Activated naive CD4-positive, alpha-beta T cell treated with anti-CD3 and anti-CD28 coated beads for 36 hours (primary cell): ENCODE measurements around the gene TMEM184A. TPM values are rescaled to one million over a fixed set of nuclear protein-coding genes. Genes with fewer than 3 reads are reported as not detected.

Experiments used
- CTCF ChIA-PET: fragments of 350-600 bp; sonication (Branson Sonifier 250); formaldehyde crosslinking; loops from one replicate; lab custom pipeline; 2021; ENCODE audit warnings: antibody characterized with exemption; lab: Charles Lee
- DNase-seq: peaks from one replicate; pipeline ENCODE4 v3.0.0-alpha.2; 2020
- H3K27ac Mint-ChIP-seq: one replicate; pipeline ENCODE4 v1.8.0; 2021; ENCODE audit warnings: mild to moderate bottlenecking, mixed read lengths
- H3K27me3 Mint-ChIP-seq: one replicate; pipeline ENCODE4 v1.8.0; 2021; ENCODE audit warnings: low read depth, mixed read lengths
- H3K36me3 Mint-ChIP-seq: one replicate; pipeline ENCODE4 v1.8.0; 2021; ENCODE audit warnings: low read depth, mixed read lengths
- H3K4me1 Mint-ChIP-seq: one replicate; pipeline ENCODE4 v1.8.0; 2021; ENCODE audit warnings: low read depth, mixed read lengths
- H3K4me3 Mint-ChIP-seq: one replicate; pipeline ENCODE4 v1.8.0; 2021; ENCODE audit warnings: mild to moderate bottlenecking, moderate library complexity, mixed read lengths
- H3K9me3 Mint-ChIP-seq: one replicate; pipeline ENCODE4 v1.8.0; 2021; ENCODE audit warnings: mixed read lengths
- intact Hi-C: fragments of 100-400 bp; cut with micrococcal nuclease; formaldehyde crosslinking; loops from one replicate; pipeline ENCODE4 v1.15.1; 2023
- total RNA-seq, 2 experiments: library from RNA; stranded (reverse); gene quantifications; one replicate each; pipeline ENCODE4 v1.2.3, GENCODE V29; 2021

TMEM184A gene
- total RNA-seq, 2 experiments from 2014 or later, result 0.36 TPM; not detected in 1

DNA sequence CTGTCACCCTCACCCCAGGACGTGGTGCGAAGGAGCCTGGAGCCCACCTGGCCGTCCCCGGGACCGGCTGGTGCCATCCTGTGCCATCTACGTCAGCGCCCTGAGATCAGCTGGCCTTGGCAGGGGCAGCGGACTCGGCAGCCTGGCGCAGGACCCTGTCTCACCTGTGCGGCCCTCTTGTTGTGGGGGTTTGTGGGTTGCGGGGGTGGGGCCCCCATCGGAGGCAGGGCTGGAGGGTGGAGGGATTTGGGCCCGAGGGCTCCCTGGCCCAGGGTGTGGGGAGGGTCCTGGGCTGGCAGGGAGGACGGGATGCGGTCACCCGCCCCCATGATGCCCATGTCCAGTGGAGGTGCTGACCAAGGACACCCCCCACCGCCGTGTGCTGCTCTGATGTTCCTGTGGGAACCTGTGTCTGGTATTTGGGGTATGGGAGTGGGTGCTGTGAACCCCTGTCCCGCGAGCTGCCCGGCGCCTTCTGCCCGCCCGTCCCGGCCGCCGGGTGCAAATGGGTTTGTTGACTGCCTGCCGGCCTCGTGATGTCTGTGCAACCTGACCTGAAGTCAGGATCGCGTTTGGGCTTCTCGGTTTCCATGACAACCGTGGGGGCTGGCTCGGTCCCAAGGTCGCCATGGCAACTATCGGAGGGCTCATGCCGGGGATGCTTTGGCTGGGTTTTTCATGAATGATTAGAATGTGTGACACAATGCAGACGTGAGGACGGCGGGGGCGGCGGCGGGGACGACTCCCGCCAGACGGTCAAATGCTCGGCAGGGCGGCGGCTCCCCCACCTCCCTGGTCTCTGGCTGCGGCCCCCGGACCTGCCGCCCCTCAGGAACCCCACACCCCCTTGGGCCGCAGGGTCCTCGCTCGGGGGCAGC is 18.2 kb downstream of the TMEM184A start:
- H3K27me3 Mint-ChIP-seq, result no peaks in the 10 kb centered on the region
- CTCF ChIA-PET, result no interaction called here
- no peak for DNase-seq
- H3K4me3 Mint-ChIP-seq, result no peak overlapping the region
- peaks cover 2% of the 10 kb centered on the region for H3K36me3 Mint-ChIP-seq
- peaks cover 12% of the 10 kb centered on the region for H3K4me1 Mint-ChIP-seq
- intact Hi-C loops, result no loop called here
- H3K9me3 Mint-ChIP-seq, result no peaks in the 10 kb centered on the region
- no peak overlapping the region for H3K27ac Mint-ChIP-seq

GRCh38 chr7:1536743-1537534 is 19.1 kb downstream of the TMEM184A start:
- peaks cover 2% of the 10 kb centered on the region for H3K36me3 Mint-ChIP-seq
- no peaks in the 10 kb centered on the region for H3K27me3 Mint-ChIP-seq
- no peaks in the 10 kb centered on the region for H3K9me3 Mint-ChIP-seq
- intact Hi-C loops, result no loop called here
- H3K4me3 Mint-ChIP-seq, result no peak overlapping the region
- H3K4me1 Mint-ChIP-seq, result peaks cover 18% of the 10 kb centered on the region
- CTCF ChIA-PET, result interaction anchor here (0.6 kb wide), 1 partner anchor 448 kb away, joined by 3 read pairs; no protein-coding TSS in a partner anchor
- DNase-seq, result no peak
- H3K27ac Mint-ChIP-seq, result no peak overlapping the region

- Mint-ChIP-seq H3K27ac (no peak overlapping the region), H3K36me3 (peaks cover 2% of the 10 kb centered on the region), H3K4me3 (no peak overlapping the region), H3K9me3 (no peaks in the 10 kb centered on the region), H3K27me3 (no peaks in the 10 kb centered on the region), H3K4me1 (peaks cover 19% of the 10 kb centered on the region)
- CTCF ChIA-PET, result interaction anchor here (0.6 kb wide), 1 partner anchor 447 kb away, joined by 3 read pairs; no protein-coding TSS in a partner anchor
- DNase-seq, result no peak
- intact Hi-C loops, result no loop called here
Observed at GRCh38 chr7:1536455-1536742, 19.6 kb downstream of the TMEM184A start.

DNA sequence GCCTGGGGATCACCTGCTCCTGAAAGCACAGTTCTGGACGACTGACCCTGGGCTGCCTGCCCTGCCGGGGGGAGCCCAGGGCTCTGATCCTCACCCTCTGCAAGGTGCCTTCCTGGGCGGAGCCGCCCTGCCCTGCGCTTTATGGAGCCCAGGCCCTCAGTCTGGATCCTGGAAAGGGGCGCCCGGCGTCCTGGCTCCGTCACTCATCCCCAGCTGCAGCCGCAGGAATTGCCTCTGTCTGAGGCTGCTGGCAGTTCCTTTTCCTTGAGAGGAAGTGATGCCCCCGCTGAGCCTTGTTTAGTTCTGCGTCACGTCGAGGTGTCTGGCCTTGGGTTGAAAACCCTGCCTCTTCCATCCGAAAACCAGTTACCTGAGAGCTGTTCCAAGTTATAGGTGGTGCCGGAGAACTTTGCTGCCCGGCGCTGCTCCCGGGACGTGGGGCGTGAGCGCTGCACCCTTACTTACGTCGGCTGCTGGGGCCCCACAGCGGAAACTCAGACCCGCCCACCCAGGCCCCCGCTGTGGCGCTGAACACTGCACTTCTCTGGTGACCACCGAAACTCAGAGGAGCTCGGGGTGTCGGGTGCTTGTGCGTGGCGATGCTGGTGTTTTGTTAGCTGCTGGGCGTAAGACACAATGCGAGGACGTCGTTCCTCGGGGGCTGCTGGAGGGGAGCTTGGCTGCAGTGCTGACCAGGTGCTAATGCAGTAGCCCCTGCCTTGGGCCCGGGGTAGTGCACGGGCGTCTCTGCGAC is 20.1 kb downstream of the TMEM184A start:
- Mint-ChIP-seq H3K27ac (no peak overlapping the region), H3K9me3 (no peaks in the 10 kb centered on the region), H3K27me3 (no peaks in the 10 kb centered on the region), H3K4me3 (no peak overlapping the region), H3K4me1 (peaks cover 19% of the 10 kb centered on the region), H3K36me3 (peaks cover 2% of the 10 kb centered on the region)
- DNase-seq, result no peak
- intact Hi-C loops, result no loop called here
- CTCF ChIA-PET, result interaction anchor here (0.6 to 0.7 kb wide), 2 partner anchors 241 to 447 kb away, joined by 3 to 4 read pairs; no protein-coding TSS in a partner anchor

DNA sequence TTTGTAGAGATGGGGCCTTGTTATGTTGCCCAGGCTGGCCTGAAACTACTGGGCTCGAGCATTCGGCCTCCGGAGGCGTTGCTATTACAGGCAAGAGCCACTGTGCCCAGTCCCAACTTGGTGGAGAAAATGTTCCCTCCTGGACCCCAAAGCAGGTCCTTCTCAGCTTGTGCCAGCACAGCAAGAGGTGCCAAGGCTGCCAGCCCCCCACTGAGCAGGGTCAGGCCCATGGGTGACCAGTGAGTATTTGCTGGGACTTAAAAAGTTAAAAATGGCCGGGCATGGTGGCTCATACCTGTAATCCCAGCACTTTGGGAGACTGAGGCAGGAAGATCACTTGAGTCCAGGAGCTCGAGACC is 20.9 kb downstream of the TMEM184A start:
- H3K4me1 Mint-ChIP-seq, result peaks cover 19% of the 10 kb centered on the region
- no peaks in the 10 kb centered on the region for H3K9me3 Mint-ChIP-seq
- H3K36me3 Mint-ChIP-seq, result peaks cover 2% of the 10 kb centered on the region
- H3K27me3 Mint-ChIP-seq, result no peaks in the 10 kb centered on the region
- DNase-seq, result no peak
- H3K4me3 Mint-ChIP-seq, result no peak overlapping the region
- no peak overlapping the region for H3K27ac Mint-ChIP-seq
- CTCF ChIA-PET, result interaction anchor here (0.6 to 0.7 kb wide), 2 partner anchors 241 to 1184 kb away, joined by 3 to 4 read pairs; no protein-coding TSS in a partner anchor
- intact Hi-C loops, result no loop called here

DNA sequence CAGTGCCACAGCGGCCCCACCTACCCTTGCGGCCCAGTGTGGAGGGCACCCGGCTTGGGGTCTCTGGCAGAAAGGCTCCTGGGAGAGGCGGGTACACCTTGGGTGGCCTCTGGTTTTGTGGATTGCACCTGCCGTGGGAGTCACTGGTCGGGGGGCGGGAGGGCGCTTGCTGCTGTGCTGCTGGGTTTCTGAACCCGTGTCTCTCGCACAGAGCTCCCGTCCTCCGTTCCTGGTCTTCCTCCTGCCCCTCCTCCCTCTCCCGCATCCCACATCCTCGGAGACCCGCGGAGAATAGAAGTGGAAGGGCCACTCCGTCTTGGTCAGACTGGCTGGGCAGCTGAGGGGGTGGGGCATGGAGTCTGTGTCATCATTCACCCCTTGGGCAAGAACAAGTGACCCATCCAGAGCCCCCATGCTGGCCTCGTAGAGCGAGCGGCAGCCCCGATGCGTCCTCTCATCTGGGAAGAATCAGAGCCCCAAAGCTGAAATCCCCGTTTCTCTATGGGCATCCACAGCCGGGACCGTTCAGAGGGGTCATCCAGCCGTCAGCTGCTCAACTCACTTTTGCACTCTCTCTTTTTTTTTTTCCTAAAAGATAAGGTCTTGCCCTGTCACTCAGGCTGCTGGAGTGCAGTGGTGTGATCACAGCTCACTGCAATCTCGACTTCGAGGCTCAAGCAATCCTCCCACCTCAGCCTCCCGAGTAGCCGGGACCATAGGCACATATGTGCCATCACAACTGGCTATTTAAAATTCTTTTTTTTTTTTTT is 21.5 kb downstream of the TMEM184A start:
- CTCF ChIA-PET, result interaction anchor here (0.6 to 2.0 kb wide), 3 partner anchors 29 to 1184 kb away, joined by 3 to 6 read pairs (median 4); no protein-coding TSS in a partner anchor
- peak overlapping the region; percentile 24 for H3K27ac Mint-ChIP-seq
- intact Hi-C loops, result no loop called here
- peaks cover 2% of the 10 kb centered on the region for H3K36me3 Mint-ChIP-seq
- no peak overlapping the region for H3K4me3 Mint-ChIP-seq
- peaks cover 19% of the 10 kb centered on the region for H3K4me1 Mint-ChIP-seq
- H3K9me3 Mint-ChIP-seq, result no peaks in the 10 kb centered on the region
- no peaks in the 10 kb centered on the region for H3K27me3 Mint-ChIP-seq
- no peak for DNase-seq

DNA sequence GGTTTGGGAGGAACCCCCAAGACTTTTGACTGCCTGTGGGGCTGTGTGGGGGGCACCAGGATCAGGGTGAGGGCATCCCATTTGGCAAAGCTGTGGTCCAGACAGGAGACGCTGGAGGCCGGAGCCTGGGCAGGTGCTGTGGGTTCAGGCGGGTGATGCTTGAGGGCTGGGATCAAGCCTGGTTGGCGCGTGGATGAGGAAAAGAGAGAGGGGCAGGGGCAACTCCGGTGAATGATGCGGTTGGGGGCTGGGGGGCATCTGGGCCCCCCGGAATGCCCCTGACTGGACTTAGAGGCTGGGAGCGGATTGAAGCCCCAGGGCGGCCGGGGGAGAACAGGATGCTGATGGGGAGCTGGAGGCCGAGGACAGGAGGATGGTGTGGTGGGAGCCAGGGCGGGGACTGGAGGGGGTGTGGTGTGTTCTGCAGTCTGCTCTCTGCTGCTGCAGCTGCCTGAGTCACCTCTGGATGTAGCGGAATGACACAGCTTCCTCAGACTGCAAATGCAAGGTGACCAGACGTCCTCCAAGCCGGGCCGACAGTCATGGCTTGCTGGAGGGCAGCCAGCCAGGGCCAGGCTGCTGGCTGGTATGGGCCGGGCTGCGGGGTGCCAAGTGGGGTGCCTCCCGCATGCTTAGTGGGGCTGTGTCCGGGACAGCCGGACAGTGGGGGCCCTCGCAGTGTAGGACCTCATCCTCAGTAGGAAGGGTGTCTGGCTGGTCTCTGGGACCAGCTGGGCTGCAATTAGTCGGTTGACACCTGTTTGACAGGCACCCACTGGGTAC is 22.3 kb downstream of the TMEM184A start:
- peak overlapping the region; percentile 88 for H3K4me3 Mint-ChIP-seq
- H3K36me3 Mint-ChIP-seq, result peaks cover 2% of the 10 kb centered on the region
- DNase-seq, result peak; percentile 57
- CTCF ChIA-PET, result interaction anchor here (0.6 to 2.0 kb wide), 3 partner anchors 24 to 29 kb away, joined by 3 to 6 read pairs (median 5); no protein-coding TSS in a partner anchor
- intact Hi-C loops, result loop anchor here (1.0 to 2.0 kb wide), 4 partner anchors 21 to 37 kb away; partner anchors contain the start of genes INTS1, PSMG3 and TMEM184A
- H3K27me3 Mint-ChIP-seq, result no peaks in the 10 kb centered on the region
- peaks cover 19% of the 10 kb centered on the region for H3K4me1 Mint-ChIP-seq
- H3K27ac Mint-ChIP-seq, result peak overlapping the region; percentile 89
- no peaks in the 10 kb centered on the region for H3K9me3 Mint-ChIP-seq

DNA sequence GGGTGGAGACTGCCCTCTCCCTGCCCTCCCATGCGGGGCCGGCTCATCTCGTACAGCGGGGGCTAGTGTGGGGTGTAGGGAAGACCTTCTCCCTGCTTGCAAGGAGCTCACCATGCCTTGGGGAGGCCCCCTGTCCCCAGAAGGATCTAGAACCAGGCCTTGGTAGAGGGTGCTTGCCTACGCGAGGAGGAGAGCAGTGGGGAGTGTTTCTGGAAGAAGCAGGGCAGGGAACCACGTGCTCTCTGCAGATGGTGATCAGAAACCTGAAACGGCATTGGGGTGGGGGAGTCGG is 22.8 kb downstream of the TMEM184A start:
- CTCF ChIA-PET, result interaction anchor here (0.6 to 2.0 kb wide), 3 partner anchors 23 to 28 kb away, joined by 3 to 6 read pairs (median 5); no protein-coding TSS in a partner anchor
- intact Hi-C loops, result loop anchor here (1.0 to 2.0 kb wide), 4 partner anchors 20 to 38 kb away; partner anchors contain the start of genes INTS1, PSMG3 and TMEM184A
- no peaks in the 10 kb centered on the region for H3K27me3 Mint-ChIP-seq
- no peaks in the 10 kb centered on the region for H3K9me3 Mint-ChIP-seq
- H3K36me3 Mint-ChIP-seq, result peaks cover 2% of the 10 kb centered on the region
- H3K27ac Mint-ChIP-seq, result peak overlapping the region; percentile 89
- H3K4me3 Mint-ChIP-seq, result peak overlapping the region; percentile 88
- H3K4me1 Mint-ChIP-seq, result peaks cover 19% of the 10 kb centered on the region
- DNase-seq, result no peak

DNA sequence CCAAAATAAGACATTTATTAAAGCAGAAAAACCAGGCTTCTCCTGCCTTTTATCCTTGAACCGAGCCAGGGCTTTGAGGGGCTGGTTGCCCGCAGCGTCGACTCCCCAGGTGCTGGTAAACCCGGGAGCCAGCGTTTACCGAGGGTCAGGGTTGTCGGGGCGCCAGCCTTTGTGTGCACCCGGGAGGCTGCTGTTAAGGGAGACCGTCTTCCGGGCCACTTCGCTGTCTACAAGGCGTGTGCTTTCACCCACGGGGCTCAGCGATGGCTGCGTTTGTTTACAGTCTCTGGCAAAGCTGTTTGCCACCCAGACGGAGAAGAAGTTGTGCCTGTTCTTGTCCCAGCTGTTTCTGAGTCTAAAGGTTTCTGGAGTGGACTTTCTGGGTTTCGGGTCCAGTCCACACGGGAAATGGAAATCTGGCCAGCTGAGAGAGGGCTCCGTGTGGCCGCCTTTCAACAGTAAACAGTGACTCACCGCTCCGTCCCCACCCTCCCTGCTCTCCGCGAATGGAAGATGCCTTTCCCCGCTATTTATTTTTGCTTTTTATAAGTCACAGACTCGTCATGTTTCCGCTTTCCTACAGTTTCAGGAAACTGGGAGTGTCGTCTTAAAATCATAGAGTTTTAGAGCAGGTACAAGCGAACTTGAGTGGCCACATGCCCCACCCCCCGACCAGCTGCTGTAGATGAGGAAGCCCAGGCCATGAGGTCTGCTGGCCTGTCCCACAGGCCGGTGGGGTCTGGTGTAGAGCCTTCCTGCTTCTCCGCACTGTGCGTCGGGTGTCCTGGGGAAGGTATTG is 23.4 kb downstream of the TMEM184A start:
- intact Hi-C loops, result loop anchor here (1.0 to 2.0 kb wide), 5 partner anchors 20 to 73 kb away; partner anchors contain the start of genes INTS1, MICALL2, PSMG3 and TMEM184A
- CTCF ChIA-PET, result interaction anchor here (1.5 to 2.0 kb wide), 2 partner anchors 22 to 27 kb away, joined by 5 to 6 read pairs; no protein-coding TSS in a partner anchor
- no peaks in the 10 kb centered on the region for H3K27me3 Mint-ChIP-seq
- H3K27ac Mint-ChIP-seq, result peak overlapping the region; percentile 89
- H3K4me3 Mint-ChIP-seq, result peak overlapping the region; percentile 88
- peaks cover 19% of the 10 kb centered on the region for H3K4me1 Mint-ChIP-seq
- peaks cover 2% of the 10 kb centered on the region for H3K36me3 Mint-ChIP-seq
- DNase-seq, result peak; percentile 80
- no peaks in the 10 kb centered on the region for H3K9me3 Mint-ChIP-seq

- peak overlapping the region; percentile 89 for H3K27ac Mint-ChIP-seq
- peaks cover 19% of the 10 kb centered on the region for H3K4me1 Mint-ChIP-seq
- H3K36me3 Mint-ChIP-seq, result peaks cover 2% of the 10 kb centered on the region
- DNase-seq, result no peak
- intact Hi-C loops, result loop anchor here (1.0 to 2.0 kb wide), 4 partner anchors 19 to 73 kb away; partner anchors contain the start of genes MICALL2, PSMG3 and TMEM184A
- peak overlapping the region; percentile 88 for H3K4me3 Mint-ChIP-seq
- H3K27me3 Mint-ChIP-seq, result no peaks in the 10 kb centered on the region
- H3K9me3 Mint-ChIP-seq, result no peaks in the 10 kb centered on the region
- CTCF ChIA-PET, result interaction anchor here (2.0 kb wide), 1 partner anchor 26 kb away, joined by 6 read pairs; no protein-coding TSS in a partner anchor
Observed at GRCh38 chr7:1531979-1532455, 24.0 kb downstream of the TMEM184A start.
